ENCODE measurements around the gene APOC4.
"Not testable (repeated sequence)": the region's sequence is repeated elsewhere in the genome, so short reads cannot be mapped to it uniquely, and the experiment has no call there.

Gene APOC4

GRCh38 chr19:44942067-44942571 lies at the start of gene APOC4:
Gene APOC4 (plus strand): TSS chr19:44942237. CDS start chr19:44942278, 41 bp downstream.
- no peak for DNase-seq

- no peak for DNase-seq
These were observed 49.1 kb upstream of the APOC4 start for GRCh38 chr19:44892932-44893331.

- no peak for DNase-seq
These were observed 48.5 kb upstream of the APOC4 start for GRCh38 chr19:44893332-44894051.

GRCh38 chr19:44894052-44894400 lies 48.0 kb upstream of the APOC4 start:
- DNase-seq = no peak

GRCh38 chr19:44894946-44895345 lies 47.1 kb upstream of the APOC4 start:
- DNase-seq = no peak

- no peak for DNase-seq
These were observed 44.2 kb upstream of the APOC4 start for GRCh38 chr19:44897835-44898234.

GRCh38 chr19:44900328-44901244 lies 41.5 kb upstream of the APOC4 start:
- DNase-seq = no peak

GRCh38 chr19:44903216-44903601 lies 38.8 kb upstream of the APOC4 start:
- DNase-seq = no peak

- DNase-seq = peak; percentile 52 to 76 (median 70)
These were observed 38.2 kb upstream of the APOC4 start for GRCh38 chr19:44903602-44904425.

- no peak for DNase-seq
These were observed 37.5 kb upstream of the APOC4 start for GRCh38 chr19:44904426-44904994.

- DNase-seq = no peak
These were observed 36.4 kb upstream of the APOC4 start, which contains the start of gene APOE for GRCh38 chr19:44905437-44906160. Gene APOE (plus strand): TSS chr19:44905796. CDS start chr19:44906625, 829 bp downstream.

- DNase-seq = no peak
These were observed 34.4 kb upstream of the APOC4 start for GRCh38 chr19:44907613-44908012.

GRCh38 chr19:44908074-44908835 lies 33.8 kb upstream of the APOC4 start:
- DNase-seq = no peak

- DNase-seq = no peak
These were observed 33.2 kb upstream of the APOC4 start for GRCh38 chr19:44908836-44909261.

- DNase-seq = no peak
These were observed 32.3 kb upstream of the APOC4 start for GRCh38 chr19:44909775-44910174.

GRCh38 chr19:44911896-44912295 lies 30.1 kb upstream of the APOC4 start:
- DNase-seq = not testable (repeated sequence)

GRCh38 chr19:44912854-44913253 lies 29.2 kb upstream of the APOC4 start:
- no peak for DNase-seq

- not testable (repeated sequence) for DNase-seq
These were observed 28.3 kb upstream of the APOC4 start for GRCh38 chr19:44913512-44914432.

GRCh38 chr19:44914433-44915206 lies 27.4 kb upstream of the APOC4 start, which contains the start of gene APOC1:
Gene APOC1 (plus strand): TSS chr19:44914608. CDS start chr19:44914892, 284 bp downstream.
- DNase-seq = peak in 3 of 4 experiments; percentile 39 to 60 (median 45)

Data from activated naive CD4-positive, alpha-beta T cell (primary cell).